Colonic mucosa (tissue), 4 donors: Measurements from ENCODE around the gene CBLN1. TPM values are rescaled to one million over a fixed set of nuclear protein-coding genes. Genes with fewer than 3 reads are reported as not detected.

Source experiments
- DNase-seq: peaks from one replicate; pipeline ENCODE4 v3.0.0-alpha.2; 2020
- H3K27ac ChIP-seq: fragments of 200-600 bp; one replicate; pipeline ENCODE4 v1.8.0; 2021
- H3K27me3 ChIP-seq: fragments of 200-600 bp; one replicate; pipeline ENCODE4 v1.8.0; 2021
- H3K36me3 ChIP-seq: fragments of 200-600 bp; one replicate; pipeline ENCODE4 v1.8.0; 2021
- H3K4me1 ChIP-seq: fragments of 200-600 bp; one replicate; pipeline ENCODE4 v1.8.0; 2021; ENCODE audit warnings: mild to moderate bottlenecking
- H3K4me3 ChIP-seq: fragments of 200-600 bp; one replicate; pipeline ENCODE4 v1.8.0; 2021
- H3K9ac ChIP-seq, 2 donors: one replicate each; pipeline ENCODE4 v1.7.0; 2013; ENCODE audit warnings: control low read depth in 2 of 2, low read depth in 2 of 2, low read length in 2 of 2
- H3K9me3 ChIP-seq: fragments of 200-600 bp; one replicate; pipeline ENCODE4 v1.8.0; 2021
- CTCF ChIP-seq: fragments of 200-600 bp; IDR thresholded peaks from one replicate; pipeline ENCODE4 v1.8.0; 2022; ENCODE audit warnings: antibody characterized with exemption, mild to moderate bottlenecking
- intact Hi-C: fragments of 100-400 bp; cut with DNase I; formaldehyde crosslinking; loops from one replicate; pipeline ENCODE4 v1.14.1; 2022
- total RNA-seq, 2 donors: library from RNA; stranded (reverse); fragmentation: NEBNext Ultra II Directional in 1 of 2; extraction: Animal tissue kit (Norgen Biotek cat#: 25700) in 1 of 2; gene quantifications; one replicate each; pipeline ENCODE4 v1.2.1, GENCODE V29; 2021
- donor health status: healthy.
- donor health status: DM: no; HTN: no; CAD: no.
- donor health status: DM: no; HTN: no; CAD: no.

The CBLN1 gene
- total RNA-seq, 2 donors from 2014 or later, result 0.45 to 0.62 TPM

DNA sequence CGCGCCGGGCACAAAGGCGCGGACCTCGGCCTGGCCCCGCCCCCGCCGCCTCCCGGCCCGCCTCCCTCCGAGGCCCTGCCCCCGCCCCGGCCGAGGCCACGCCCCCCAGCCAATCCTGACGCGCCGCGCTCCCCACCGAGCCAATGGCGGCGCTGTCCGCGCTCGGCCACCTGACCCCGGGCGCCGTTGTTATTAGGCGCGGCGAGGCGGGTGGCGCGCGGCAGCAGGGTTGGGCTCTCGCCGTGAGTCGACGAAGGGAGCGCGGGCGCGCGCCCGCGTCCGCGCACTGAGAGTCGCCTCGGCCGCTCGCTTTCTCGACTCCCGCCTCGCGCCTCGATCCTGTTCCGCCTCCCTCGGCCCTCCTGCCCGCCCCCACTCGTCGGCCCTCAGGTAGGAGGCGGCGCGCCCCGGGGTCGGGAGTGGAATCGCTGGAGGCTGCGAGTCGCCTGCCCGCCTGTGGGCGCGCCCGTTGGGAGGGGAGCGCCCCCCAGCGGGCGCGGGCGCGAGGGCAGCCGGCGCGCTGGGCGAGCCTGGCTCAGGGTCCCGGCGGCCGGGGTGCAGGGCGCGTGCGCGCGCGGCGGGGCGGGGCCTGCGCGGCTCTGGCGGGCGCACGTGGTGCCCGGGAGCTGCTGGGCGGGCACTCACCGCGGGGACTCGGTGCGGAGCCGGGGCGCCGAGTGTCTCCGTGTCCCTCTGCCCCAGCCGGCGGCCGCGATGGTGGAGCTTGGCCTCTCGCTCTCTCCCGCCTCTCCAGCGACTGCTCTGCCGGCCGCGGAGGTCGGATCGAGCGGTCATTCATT is 405 bp upstream of the CBLN1 start:
- Histone ChIP-seq H3K36me3 (no peaks in the 10 kb centered on the region), H3K27me3 (peaks cover 63% of the 10 kb centered on the region), H3K4me3 (peak overlapping the region; percentile 44), H3K27ac (peak overlapping the region; percentile 80), H3K9ac (peak overlapping the region; percentile 26 to 52), H3K4me1 (peaks cover 10% of the 10 kb centered on the region), H3K9me3 (no peaks in the 10 kb centered on the region)
- intact Hi-C loops, result no loop called here
- peak; percentile 27 for TF ChIP-seq CTCF
- DNase-seq, result peak; percentile 90

DNA sequence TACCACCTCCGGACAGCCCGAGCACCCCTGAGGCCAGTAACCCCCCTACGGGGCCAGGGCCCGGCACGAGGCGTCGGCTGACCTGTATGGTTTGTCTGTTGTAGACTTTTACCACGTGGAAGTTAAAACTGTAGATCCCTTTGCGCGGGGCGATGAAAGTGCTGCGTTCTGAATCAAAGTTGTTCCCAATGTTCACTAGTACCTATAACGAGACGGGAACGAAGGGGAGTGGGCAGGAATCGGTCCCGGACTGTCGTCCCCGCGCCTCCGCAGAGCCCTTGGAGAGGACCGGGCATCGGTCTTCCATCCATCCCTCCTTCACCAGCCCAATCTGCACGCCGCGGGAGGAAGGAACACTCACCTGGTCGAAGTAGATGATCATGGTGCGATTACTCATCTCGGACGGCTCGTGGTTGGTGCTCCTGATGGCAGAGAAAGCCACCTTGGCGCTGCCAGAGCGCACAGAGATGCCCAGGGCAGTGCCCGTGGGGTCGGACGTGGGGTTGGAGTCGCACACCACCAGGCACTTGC is 732 bp downstream of the CBLN1 start:
- Histone ChIP-seq H3K27ac (no peak overlapping the region), H3K36me3 (no peaks in the 10 kb centered on the region), H3K9me3 (no peaks in the 10 kb centered on the region), H3K9ac (no peak overlapping the region), H3K4me3 (peak overlapping the region; percentile 36), H3K4me1 (peaks cover 10% of the 10 kb centered on the region), H3K27me3 (peaks cover 74% of the 10 kb centered on the region)
- intact Hi-C loops, result no loop called here
- DNase-seq, result no peak
- TF ChIP-seq CTCF, result no peak

- Histone ChIP-seq H3K9ac (no peak overlapping the region), H3K4me1 (peaks cover 10% of the 10 kb centered on the region), H3K27me3 (peaks cover 81% of the 10 kb centered on the region), H3K9me3 (no peaks in the 10 kb centered on the region), H3K27ac (no peak overlapping the region), H3K4me3 (no peak overlapping the region), H3K36me3 (no peaks in the 10 kb centered on the region)
- DNase-seq, result no peak
- intact Hi-C loops, result no loop called here
- no peak for TF ChIP-seq CTCF
Measured at GRCh38 chr16:49280105-49280741, 1.4 kb downstream of the CBLN1 start.

- no peaks in the 10 kb centered on the region for H3K9me3 ChIP-seq
- no peaks in the 10 kb centered on the region for H3K36me3 ChIP-seq
- intact Hi-C loops, result no loop called here
- no peak overlapping the region for H3K4me3 ChIP-seq
- H3K4me1 ChIP-seq, result peaks cover 10% of the 10 kb centered on the region
- no peak for DNase-seq
- no peak overlapping the region for H3K27ac ChIP-seq
- H3K27me3 ChIP-seq, result peaks cover 82% of the 10 kb centered on the region
- TF ChIP-seq CTCF, result no peak
- H3K9ac ChIP-seq, result no peak overlapping the region
Measured at GRCh38 chr16:49278944-49279725, 2.5 kb downstream of the CBLN1 start.

GRCh38 chr16:49278567-49278827 is 3.1 kb downstream of the CBLN1 start:
- Histone ChIP-seq H3K36me3 (no peaks in the 10 kb centered on the region), H3K4me3 (no peak overlapping the region), H3K9ac (no peak overlapping the region), H3K4me1 (peaks cover 10% of the 10 kb centered on the region), H3K27me3 (peaks cover 76% of the 10 kb centered on the region), H3K9me3 (no peaks in the 10 kb centered on the region), H3K27ac (no peak overlapping the region)
- intact Hi-C loops, result no loop called here
- TF ChIP-seq CTCF, result no peak
- DNase-seq, result no peak
